Measurements from ENCODE around the gene SPSB3.

The SPSB3 gene

DNA sequence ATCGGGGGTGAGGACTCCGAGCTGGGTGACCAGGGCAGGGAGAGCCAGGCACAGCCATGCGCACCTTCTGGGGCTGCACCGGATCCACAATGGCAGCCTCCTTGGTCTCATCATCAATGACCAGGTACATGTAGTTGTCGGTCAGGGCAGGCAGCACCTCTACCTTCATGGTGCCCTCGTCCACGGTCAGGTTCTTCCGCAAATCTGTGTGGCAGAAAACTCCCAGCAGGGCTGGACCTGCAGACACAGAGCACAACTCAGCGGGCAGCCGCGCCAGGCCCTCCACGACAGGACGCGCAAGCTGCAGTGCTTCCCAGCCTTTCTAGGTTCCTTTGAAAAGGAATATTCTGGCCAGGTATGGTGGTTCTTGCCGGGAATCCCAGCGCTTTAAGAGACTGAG is 40.4 kb upstream of the SPSB3 start:
- peaks cover 23% of the 10 kb centered on the region for H3K36me3 ChIP-seq (ENCODE audit: low read depth)
- ATAC-seq (ENCODE audit: low read depth) (no peak), DNase-seq (ENCODE audit: low spot score) (no peak)

DNA sequence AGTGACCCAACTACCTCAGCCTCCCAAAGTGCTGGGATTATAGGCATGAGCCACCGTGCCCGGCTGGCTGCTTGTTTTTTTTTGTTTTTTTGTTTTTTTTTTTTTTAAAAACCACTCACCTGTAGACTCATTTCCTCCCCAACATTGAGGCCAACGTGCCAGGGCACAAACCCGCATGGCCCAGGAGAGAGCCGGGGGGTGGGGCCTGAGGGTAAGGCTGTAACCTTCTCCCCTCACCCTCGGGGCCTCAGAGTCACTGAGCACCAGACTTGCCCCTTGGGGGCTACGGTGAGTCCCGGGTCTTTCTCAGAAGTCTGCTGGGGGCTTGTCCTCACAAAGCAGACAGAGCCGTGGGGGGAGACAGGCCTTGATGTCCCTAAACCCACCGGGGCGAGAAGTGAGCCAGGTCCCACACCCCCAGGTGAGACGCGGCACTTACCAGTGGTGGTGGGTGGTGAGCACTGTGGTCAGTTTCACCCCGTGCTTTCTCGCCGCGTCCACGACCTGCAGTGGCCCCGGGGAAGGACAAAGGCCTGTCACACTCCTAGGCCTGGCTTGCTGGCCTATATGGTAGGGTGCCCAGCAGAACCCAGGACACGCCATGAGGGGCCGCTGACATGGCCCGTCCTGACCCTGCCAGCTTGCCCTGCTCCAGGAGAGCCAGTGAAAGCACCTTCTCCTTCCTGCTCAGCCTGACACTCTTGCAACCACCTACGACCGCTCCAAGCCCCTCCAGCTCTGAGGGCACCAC is 39.7 kb upstream of the SPSB3 start:
- H3K27me3 ChIP-seq (ENCODE audit: insufficient read depth, poor library complexity, severe bottlenecking), result no peaks in the 10 kb centered on the region
- H3K9me3 ChIP-seq (ENCODE audit: severe bottlenecking), result no peaks in the 10 kb centered on the region
- H3K4me1 ChIP-seq (ENCODE audit: insufficient read depth, poor library complexity, severe bottlenecking), result no peaks in the 10 kb centered on the region
- H3K36me3 ChIP-seq (ENCODE audit: low read depth), result peaks cover 23% of the 10 kb centered on the region
- DNase-seq (ENCODE audit: low spot score) (peak; percentile 62), ATAC-seq (ENCODE audit: low read depth) (no peak)
- peak overlapping the region; percentile 20 for H3K27ac ChIP-seq (ENCODE audit: poor library complexity, severe bottlenecking)
- TF ChIP-seq, protein P1, sequence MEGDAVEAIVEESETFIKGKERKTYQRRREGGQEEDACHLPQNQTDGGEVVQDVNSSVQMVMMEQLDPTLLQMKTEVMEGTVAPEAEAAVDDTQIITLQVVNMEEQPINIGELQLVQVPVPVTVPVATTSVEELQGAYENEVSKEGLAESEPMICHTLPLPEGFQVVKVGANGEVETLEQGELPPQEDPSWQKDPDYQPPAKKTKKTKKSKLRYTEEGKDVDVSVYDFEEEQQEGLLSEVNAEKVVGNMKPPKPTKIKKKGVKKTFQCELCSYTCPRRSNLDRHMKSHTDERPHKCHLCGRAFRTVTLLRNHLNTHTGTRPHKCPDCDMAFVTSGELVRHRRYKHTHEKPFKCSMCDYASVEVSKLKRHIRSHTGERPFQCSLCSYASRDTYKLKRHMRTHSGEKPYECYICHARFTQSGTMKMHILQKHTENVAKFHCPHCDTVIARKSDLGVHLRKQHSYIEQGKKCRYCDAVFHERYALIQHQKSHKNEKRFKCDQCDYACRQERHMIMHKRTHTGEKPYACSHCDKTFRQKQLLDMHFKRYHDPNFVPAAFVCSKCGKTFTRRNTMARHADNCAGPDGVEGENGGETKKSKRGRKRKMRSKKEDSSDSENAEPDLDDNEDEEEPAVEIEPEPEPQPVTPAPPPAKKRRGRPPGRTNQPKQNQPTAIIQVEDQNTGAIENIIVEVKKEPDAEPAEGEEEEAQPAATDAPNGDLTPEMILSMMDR (IDR thresholded peaks at IDR 0.05; ENCODE audit: poor library complexity, severe bottlenecking), result no peak
- H3K4me3 ChIP-seq (ENCODE audit: severe bottlenecking), result no peak overlapping the region

More for the DNA sequence above, 40.4 kb upstream of the SPSB3 start:
- TF ChIP-seq, protein P1 (IDR thresholded peaks at IDR 0.05; ENCODE audit: poor library complexity, severe bottlenecking), result no peak
- H3K27ac ChIP-seq (ENCODE audit: poor library complexity, severe bottlenecking), result no peak overlapping the region
- no peaks in the 10 kb centered on the region for H3K4me1 ChIP-seq (ENCODE audit: insufficient read depth, poor library complexity, severe bottlenecking)
- H3K27me3 ChIP-seq (ENCODE audit: insufficient read depth, poor library complexity, severe bottlenecking), result no peaks in the 10 kb centered on the region
- no peaks in the 10 kb centered on the region for H3K9me3 ChIP-seq (ENCODE audit: severe bottlenecking)
- no peak overlapping the region for H3K4me3 ChIP-seq (ENCODE audit: severe bottlenecking)

DNA sequence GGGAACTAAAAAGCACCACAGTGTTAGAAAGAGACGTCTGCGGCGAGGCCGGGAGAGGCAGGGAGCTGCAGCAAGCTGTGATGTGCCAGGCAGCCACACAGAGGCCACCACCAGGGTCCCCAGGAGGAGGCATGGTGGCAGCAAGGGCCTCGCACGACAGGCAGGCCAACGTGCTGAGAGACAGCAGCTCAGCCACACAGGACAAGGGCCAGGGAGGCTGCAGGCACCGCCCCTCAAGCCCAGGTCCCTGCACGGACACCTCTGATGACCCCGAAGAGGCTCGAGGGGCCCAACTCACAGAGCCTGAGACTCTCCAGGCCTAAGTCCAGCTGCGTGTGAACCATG is 38.5 kb upstream of the SPSB3 start:
- DNase-seq (ENCODE audit: low spot score) (no peak), ATAC-seq (ENCODE audit: low read depth) (no peak)
- Histone ChIP-seq H3K9me3 (ENCODE audit: severe bottlenecking) (no peaks in the 10 kb centered on the region), H3K4me3 (ENCODE audit: severe bottlenecking) (no peak overlapping the region), H3K4me1 (ENCODE audit: insufficient read depth, poor library complexity, severe bottlenecking) (no peaks in the 10 kb centered on the region), H3K27me3 (ENCODE audit: insufficient read depth, poor library complexity, severe bottlenecking) (no peaks in the 10 kb centered on the region), H3K36me3 (ENCODE audit: low read depth) (peaks cover 23% of the 10 kb centered on the region), H3K27ac (ENCODE audit: poor library complexity, severe bottlenecking) (peak overlapping the region; percentile 20)
- TF ChIP-seq, protein P1 (IDR thresholded peaks at IDR 0.05; ENCODE audit: poor library complexity, severe bottlenecking), result no peak

DNA sequence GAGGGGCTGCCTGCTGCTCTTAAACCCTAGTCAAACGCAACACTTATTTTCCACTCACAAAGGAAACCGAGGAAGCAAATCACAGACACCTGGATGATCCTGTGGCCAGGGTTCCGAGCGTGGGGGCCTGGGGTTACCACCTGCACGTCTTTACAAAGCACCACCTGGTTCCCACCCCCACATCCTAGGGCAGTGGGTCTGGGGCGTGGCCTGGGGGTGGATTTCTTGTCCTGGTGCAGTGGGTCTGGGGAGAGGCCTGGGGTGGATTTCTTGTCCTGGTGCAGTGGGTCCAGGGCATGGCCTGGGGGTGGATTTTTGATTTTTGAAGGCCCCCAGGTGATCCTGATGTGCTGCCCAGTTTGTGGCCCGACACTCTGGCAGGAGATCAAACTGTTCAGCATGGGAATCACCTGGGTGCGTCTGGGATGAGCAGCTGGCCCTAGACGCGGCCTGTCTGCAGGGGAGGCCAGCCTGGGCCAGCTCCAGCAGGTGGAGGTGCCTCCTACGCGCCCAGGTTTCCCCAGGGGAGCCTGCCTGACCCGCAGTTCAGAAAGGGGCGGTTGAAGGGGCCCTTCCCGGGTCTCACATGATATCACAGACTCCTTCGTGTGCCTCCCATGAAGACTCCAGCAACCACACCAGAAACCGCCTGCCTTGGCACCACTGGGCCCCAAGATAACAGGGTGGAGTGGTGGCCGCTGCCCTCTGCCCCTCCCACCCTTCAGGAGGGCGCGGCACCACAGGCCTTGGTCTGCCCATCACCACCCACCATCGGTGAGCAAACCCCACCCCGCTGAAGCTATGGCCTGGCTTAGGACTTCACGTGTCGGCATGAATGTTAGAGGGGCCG is 38.0 kb upstream of the SPSB3 start:
- DNase-seq (ENCODE audit: low spot score), result no peak
- TF ChIP-seq, protein P1 (IDR thresholded peaks at IDR 0.05; ENCODE audit: poor library complexity, severe bottlenecking), result no peak

More for the DNA sequence above, 38.0 kb upstream of the SPSB3 start:
- Histone ChIP-seq H3K27ac (ENCODE audit: poor library complexity, severe bottlenecking) (no peak overlapping the region), H3K36me3 (ENCODE audit: low read depth) (peaks cover 26% of the 10 kb centered on the region), H3K4me1 (ENCODE audit: insufficient read depth, poor library complexity, severe bottlenecking) (no peaks in the 10 kb centered on the region), H3K27me3 (ENCODE audit: insufficient read depth, poor library complexity, severe bottlenecking) (no peaks in the 10 kb centered on the region), H3K9me3 (ENCODE audit: severe bottlenecking) (no peaks in the 10 kb centered on the region), H3K4me3 (ENCODE audit: severe bottlenecking) (no peak overlapping the region)
- ATAC-seq (ENCODE audit: low read depth), result no peak

Measured in RWPE2 (cell line).